WI38 (cell line): ENCODE results near the gene TGFBR3.

Experiments
- H3K4me3 ChIP-seq: 2 replicates; pipeline ENCODE4 v1.5.1; 2011; ENCODE audit warnings: low read depth, mild to moderate bottlenecking, control low read depth, low read length
- CTCF ChIP-seq: IDR thresholded peaks from 2 replicates; pipeline ENCODE4 v1.5.1; 2012; ENCODE audit warnings: low read depth, mild to moderate bottlenecking, control low read depth, low read length

Gene TGFBR3

GRCh38 chr1:91732291-91733107 is 153.5 kb downstream of the TGFBR3 start:
- no peak for TF ChIP-seq CTCF
- H3K4me3 ChIP-seq: no peak overlapping the region

DNA sequence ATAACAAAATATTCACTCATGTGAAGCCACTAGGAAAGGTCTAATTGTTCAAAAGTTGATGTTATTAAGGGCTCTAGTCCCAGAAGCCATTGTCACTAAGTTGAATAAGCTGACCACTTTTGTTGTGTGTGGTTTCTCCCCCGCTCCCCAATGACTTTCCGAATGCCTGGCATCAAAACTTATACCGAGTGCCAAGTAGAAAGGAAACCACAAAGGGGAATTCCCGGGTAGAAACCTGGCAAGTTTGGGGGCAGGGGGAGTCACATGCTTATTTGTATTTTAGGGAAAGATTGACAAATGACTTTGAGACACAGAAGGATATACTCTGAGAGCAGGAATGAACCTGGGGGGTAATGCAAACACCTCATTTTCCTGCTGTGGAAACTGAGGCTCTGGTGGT is 154.1 kb downstream of the TGFBR3 start:
- no peak overlapping the region for H3K4me3 ChIP-seq
- TF ChIP-seq CTCF: no peak

DNA sequence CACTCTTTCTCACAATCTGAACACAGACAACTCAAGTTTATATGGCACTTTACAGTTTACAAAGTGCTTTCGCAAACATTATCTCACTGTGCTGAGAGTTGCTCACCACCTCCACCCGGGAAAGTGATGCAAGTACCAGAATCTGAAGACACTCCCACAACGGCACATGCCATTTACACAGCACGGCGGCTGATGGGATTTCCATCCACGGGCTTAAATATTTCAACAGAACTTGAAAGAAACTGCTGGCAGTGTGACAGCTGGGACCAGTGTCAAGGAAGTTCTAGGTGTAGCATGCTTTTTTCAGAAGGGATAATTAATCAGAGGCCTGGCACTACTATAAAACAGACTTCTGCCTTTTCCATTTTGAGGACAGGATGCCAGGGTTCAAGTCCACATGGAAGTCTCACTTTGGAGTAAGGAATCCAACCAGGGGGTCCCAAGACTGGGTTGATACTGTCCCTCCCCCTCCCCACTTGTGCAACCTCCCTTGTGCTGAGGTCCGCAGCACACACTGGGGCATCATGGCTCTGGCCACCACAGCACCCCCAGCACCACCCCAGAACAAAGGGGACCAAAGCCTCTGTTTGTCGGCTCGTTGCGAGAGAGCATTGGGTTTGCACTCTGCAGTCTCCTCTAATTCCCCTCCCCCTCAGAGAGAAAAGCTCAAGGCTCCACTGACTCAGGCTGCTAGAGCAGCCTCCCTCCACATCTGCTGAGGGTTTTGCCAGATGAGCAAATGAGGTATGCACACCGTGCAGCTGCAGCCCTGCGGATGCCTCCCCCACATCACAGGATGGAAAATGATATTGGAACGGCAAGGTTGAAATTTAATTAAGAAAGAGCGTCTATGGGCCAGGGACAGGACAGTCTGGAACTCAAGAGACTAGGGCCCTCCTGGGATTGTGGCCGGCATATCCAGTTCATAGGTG is 154.9 kb downstream of the TGFBR3 start:
- no peak overlapping the region for H3K4me3 ChIP-seq
- TF ChIP-seq CTCF: no peak

GRCh38 chr1:91729621-91730358 is 156.2 kb downstream of the TGFBR3 start:
- H3K4me3 ChIP-seq: no peak overlapping the region
- TF ChIP-seq CTCF: no peak

DNA sequence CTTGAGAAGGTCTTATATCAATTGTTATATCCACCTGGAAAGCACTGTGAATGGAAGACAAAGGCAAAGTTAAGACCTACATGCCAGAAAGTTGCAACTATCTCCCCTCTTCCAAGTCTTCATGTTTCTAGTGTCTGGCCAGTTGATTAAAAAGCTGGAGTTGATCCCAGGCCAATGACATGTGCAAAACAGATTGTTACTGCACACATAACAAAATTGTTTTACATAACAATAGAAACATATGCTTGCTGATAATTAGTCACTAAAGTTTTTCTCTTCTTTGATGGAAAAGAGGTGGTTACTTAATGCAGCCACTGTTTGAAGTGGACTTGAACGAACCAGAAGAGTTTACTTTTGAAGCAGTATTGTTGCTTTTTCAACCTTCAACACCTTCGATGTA is 158.2 kb downstream of the TGFBR3 start:
- TF ChIP-seq CTCF: no peak
- H3K4me3 ChIP-seq: no peak overlapping the region

- H3K4me3 ChIP-seq: no peak overlapping the region
- TF ChIP-seq CTCF: no peak
These were observed 159.8 kb downstream of the TGFBR3 start for GRCh38 chr1:91725989-91726721.
